Common myeloid progenitor, CD34-positive (primary cell): Measurements from ENCODE around the gene HELZ.
A peak's percentile ranks its signal among the peaks of the same experiment; 100 is the strongest.

ENCODE experiments used
- CTCF ChIA-PET: fragments of 350-600 bp; sonication (Branson Sonifier 250); formaldehyde crosslinking; loops from one replicate; lab custom pipeline; 2021; ENCODE audit warnings: antibody characterized with exemption; lab: Charles Lee
- POLR2A ChIA-PET: fragments of 350-600 bp; sonication (Branson Sonifier 250); formaldehyde crosslinking; loops from one replicate; lab custom pipeline; 2021; ENCODE audit warnings: antibody characterized with exemption; lab: Charles Lee
- DNase-seq, 3 donors: peaks; one replicate each; pipeline versions ENCODE4 v3.0.0 to v3.0.0-alpha.2; 2013
- H3K27ac ChIP-seq, 2 experiments: 1 replicate in 1 of 2; 2 replicates in 1 of 2; pipeline ENCODE4 v1.7.0; 2013; ENCODE audit warnings: inconsistent platforms in 2 of 2, low read length in 2 of 2, mild to moderate bottlenecking in 2 of 2, low read depth in 1 of 2, moderate library complexity in 1 of 2; ENCODE audit not compliant: severe bottlenecking in 2 of 2, insufficient read depth in 1 of 2, poor library complexity in 1 of 2
- H3K27me3 ChIP-seq, 5 experiments: replicated peaks in 2 of 5; 1 replicate in 3 of 5; 2 replicates in 2 of 5; pipeline versions ENCODE4 v1.6.1 to v1.7.0; 2013; ENCODE audit warnings: low read length in 4 of 5, mild to moderate bottlenecking in 2 of 5, moderate library complexity in 2 of 5, inconsistent platforms in 1 of 5; ENCODE audit not compliant: insufficient read depth in 5 of 5, control insufficient read depth in 4 of 5
- H3K36me3 ChIP-seq, 4 experiments: 1 replicate in 2 of 4; 2 replicates in 2 of 4; pipeline versions ENCODE4 v1.6.1 to v1.7.0; 2013; ENCODE audit warnings: low read length in 3 of 4, control low read depth in 1 of 4, mild to moderate bottlenecking in 1 of 4; ENCODE audit not compliant: control insufficient read depth in 4 of 4, insufficient read depth in 4 of 4
- H3K4me1 ChIP-seq, 4 experiments: 1 replicate in 3 of 4; 2 replicates in 1 of 4; pipeline versions ENCODE4 v1.6.1 to v1.7.1; 2013; ENCODE audit warnings: low read length in 3 of 4, mild to moderate bottlenecking in 3 of 4, control low read depth in 1 of 4, inconsistent platforms in 1 of 4, moderate library complexity in 1 of 4; ENCODE audit not compliant: control insufficient read depth in 4 of 4, insufficient read depth in 4 of 4; ENCODE audit errors: control extremely low read depth in 1 of 4
- H3K4me3 ChIP-seq, 7 experiments: 1 replicate in 4 of 7; 2 replicates in 3 of 7; pipeline versions ENCODE4 v1.5.1 to v1.7.0; 2013; ENCODE audit warnings: mild to moderate bottlenecking in 7 of 7, low read length in 6 of 7, moderate library complexity in 6 of 7, inconsistent platforms in 2 of 7, low read depth in 2 of 7, control low read depth in 1 of 7; ENCODE audit not compliant: insufficient read depth in 4 of 7, control insufficient read depth in 1 of 7; ENCODE audit errors: extremely low read depth in 1 of 7
- H3K9me3 ChIP-seq, 5 experiments: 1 replicate in 4 of 5; 2 replicates in 1 of 5; pipeline versions ENCODE4 v1.6.1 to v1.7.1; 2013; ENCODE audit warnings: low read length in 4 of 5, mild to moderate bottlenecking in 2 of 5, inconsistent platforms in 1 of 5, low read depth in 1 of 5, moderate library complexity in 1 of 5; ENCODE audit not compliant: control insufficient read depth in 4 of 5, insufficient read depth in 2 of 5; ENCODE audit errors: control extremely low read depth in 1 of 5
- WGBS: methylation state at CpG from one replicate; pipeline ENCODE4 v1.1.5; 2013; ENCODE audit not compliant: insufficient coverage; 5-methylcytosine and 5-hydroxymethylcytosine counted together

HELZ gene

GRCh38 chr17:67181825-67182224 lies 63.2 kb downstream of the HELZ start:
- Histone ChIP-seq H3K27ac (no peak overlapping the region), H3K4me1 (peaks cover 0 to 3% (median 1%) of the 10 kb centered on the region in 4 experiments), H3K9me3 (no peaks in the 10 kb centered on the region), H3K4me3 (no peak overlapping the region), H3K36me3 (peaks cover 5 to 34% (median 20%) of the 10 kb centered on the region in 4 experiments), H3K27me3 (no peaks in the 10 kb centered on the region)
- POLR2A ChIA-PET = interaction anchor here (0.6 kb wide), 1 partner anchor 220 kb away, joined by 4 read pairs; no protein-coding TSS in a partner anchor
- WGBS = 100% methylated on average over 3 of the region's 3 CpGs
- DNase-seq = no peak
- CTCF ChIA-PET = no interaction called here

- WGBS = 42% methylated on average over 4 of the region's 5 CpGs
- Histone ChIP-seq H3K27me3 (no peaks in the 10 kb centered on the region), H3K36me3 (peaks cover 5 to 38% (median 24%) of the 10 kb centered on the region in 4 experiments), H3K9me3 (no peaks in the 10 kb centered on the region), H3K4me1 (peaks cover 0 to 3% (median 1%) of the 10 kb centered on the region in 4 experiments), H3K27ac (no peak overlapping the region), H3K4me3 (no peak overlapping the region)
- CTCF ChIA-PET = interaction anchor here (0.8 kb wide), 1 partner anchor 20 kb away, joined by 3 read pairs; no protein-coding TSS in a partner anchor
- POLR2A ChIA-PET = no interaction called here
- peak in 2 of 3 donors; percentile 9 to 22 for DNase-seq
These were observed 64.7 kb downstream of the HELZ start for GRCh38 chr17:67180275-67180674.

GRCh38 chr17:67178555-67178954 lies 66.4 kb downstream of the HELZ start:
- Histone ChIP-seq H3K4me3 (no peak overlapping the region), H3K4me1 (peaks cover 0 to 3% (median 1%) of the 10 kb centered on the region in 4 experiments), H3K9me3 (no peaks in the 10 kb centered on the region), H3K27ac (no peak overlapping the region), H3K36me3 (peaks cover 4 to 40% (median 29%) of the 10 kb centered on the region in 4 experiments), H3K27me3 (no peaks in the 10 kb centered on the region)
- POLR2A ChIA-PET = no interaction called here
- CTCF ChIA-PET = interaction anchor here (0.9 to 1.3 kb wide), 4 partner anchors 8 to 41 kb away, joined by 3 to 5 read pairs (median 4); no protein-coding TSS in a partner anchor
- WGBS = no CpG with 5 or more reads among the region's 4 CpGs
- no peak for DNase-seq

- DNase-seq = no peak
- Histone ChIP-seq H3K9me3 (no peaks in the 10 kb centered on the region), H3K36me3 (peaks cover 6 to 43% (median 31%) of the 10 kb centered on the region in 4 experiments), H3K27me3 (no peaks in the 10 kb centered on the region), H3K27ac (no peak overlapping the region), H3K4me3 (no peak overlapping the region), H3K4me1 (peaks cover 0 to 3% (median 1%) of the 10 kb centered on the region in 4 experiments)
- POLR2A ChIA-PET = no interaction called here
- CTCF ChIA-PET = interaction anchor here (0.9 to 1.3 kb wide), 5 partner anchors 9 to 42 kb away, joined by 3 to 5 read pairs (median 4); no protein-coding TSS in a partner anchor
These were observed 67.3 kb downstream of the HELZ start for GRCh38 chr17:67177732-67178131.

GRCh38 chr17:67174190-67174589 lies 70.8 kb downstream of the HELZ start:
- POLR2A ChIA-PET = interaction anchor here (0.6 kb wide), 1 partner anchor 408 kb away, joined by 6 read pairs; no protein-coding TSS in a partner anchor
- 92% methylated on average over 5 of the region's 5 CpGs for WGBS
- Histone ChIP-seq H3K4me3 (no peak overlapping the region), H3K27me3 (no peaks in the 10 kb centered on the region), H3K36me3 (peaks cover 11 to 48% (median 32%) of the 10 kb centered on the region in 4 experiments), H3K27ac (no peak overlapping the region), H3K4me1 (no peaks in the 10 kb centered on the region), H3K9me3 (no peaks in the 10 kb centered on the region)
- CTCF ChIA-PET = no interaction called here
- DNase-seq = no peak

GRCh38 chr17:67171560-67171959 lies 73.4 kb downstream of the HELZ start:
- Histone ChIP-seq H3K36me3 (peaks cover 11 to 38% (median 25%) of the 10 kb centered on the region in 4 experiments), H3K9me3 (no peaks in the 10 kb centered on the region), H3K27ac (no peak overlapping the region), H3K4me1 (no peaks in the 10 kb centered on the region), H3K4me3 (no peak overlapping the region), H3K27me3 (no peaks in the 10 kb centered on the region)
- no peak for DNase-seq
- CTCF ChIA-PET = no interaction called here
- WGBS = 100% methylated on average over 2 of the region's 4 CpGs
- POLR2A ChIA-PET = interaction anchor here (0.6 kb wide), 1 partner anchor 29 kb away, joined by 3 read pairs; no protein-coding TSS in a partner anchor

- ChIA-PET POLR2A (no interaction called here), CTCF (interaction anchor here (1.1 to 1.4 kb wide), 2 partner anchors 10 kb away, joined by 4 to 5 read pairs; no protein-coding TSS in a partner anchor)
- Histone ChIP-seq H3K4me1 (no peaks in the 10 kb centered on the region), H3K27ac (no peak overlapping the region), H3K4me3 (no peak overlapping the region), H3K27me3 (no peaks in the 10 kb centered on the region), H3K36me3 (peaks cover 12 to 50% (median 30%) of the 10 kb centered on the region in 4 experiments), H3K9me3 (no peaks in the 10 kb centered on the region)
- 90% methylated on average over 3 of the region's 4 CpGs for WGBS
- no peak for DNase-seq
These were observed 76.5 kb downstream of the HELZ start for GRCh38 chr17:67168496-67168895.
